ENCODE data around the gene ATP2A1.

DNA sequence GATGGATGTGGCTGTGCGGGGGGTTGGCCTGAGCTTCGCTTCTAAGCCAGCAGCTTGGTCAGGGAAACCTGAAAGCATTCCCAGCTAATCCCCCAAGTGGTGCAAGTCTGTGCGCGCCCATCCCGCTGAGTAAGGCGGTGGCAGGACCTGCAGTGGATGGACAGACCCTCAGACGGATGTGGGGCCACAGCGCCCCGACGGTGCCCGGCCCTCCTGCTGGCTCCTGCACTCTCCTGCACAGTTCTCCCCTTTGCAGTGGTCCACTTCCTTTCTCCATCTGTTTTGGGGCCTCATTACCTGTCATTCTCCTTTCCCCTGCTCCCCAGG is 2.3 kb downstream of the ATP2A1 start:
- TF ChIP-seq, protein P1, sequence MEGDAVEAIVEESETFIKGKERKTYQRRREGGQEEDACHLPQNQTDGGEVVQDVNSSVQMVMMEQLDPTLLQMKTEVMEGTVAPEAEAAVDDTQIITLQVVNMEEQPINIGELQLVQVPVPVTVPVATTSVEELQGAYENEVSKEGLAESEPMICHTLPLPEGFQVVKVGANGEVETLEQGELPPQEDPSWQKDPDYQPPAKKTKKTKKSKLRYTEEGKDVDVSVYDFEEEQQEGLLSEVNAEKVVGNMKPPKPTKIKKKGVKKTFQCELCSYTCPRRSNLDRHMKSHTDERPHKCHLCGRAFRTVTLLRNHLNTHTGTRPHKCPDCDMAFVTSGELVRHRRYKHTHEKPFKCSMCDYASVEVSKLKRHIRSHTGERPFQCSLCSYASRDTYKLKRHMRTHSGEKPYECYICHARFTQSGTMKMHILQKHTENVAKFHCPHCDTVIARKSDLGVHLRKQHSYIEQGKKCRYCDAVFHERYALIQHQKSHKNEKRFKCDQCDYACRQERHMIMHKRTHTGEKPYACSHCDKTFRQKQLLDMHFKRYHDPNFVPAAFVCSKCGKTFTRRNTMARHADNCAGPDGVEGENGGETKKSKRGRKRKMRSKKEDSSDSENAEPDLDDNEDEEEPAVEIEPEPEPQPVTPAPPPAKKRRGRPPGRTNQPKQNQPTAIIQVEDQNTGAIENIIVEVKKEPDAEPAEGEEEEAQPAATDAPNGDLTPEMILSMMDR (IDR thresholded peaks at IDR 0.05; ENCODE audit: poor library complexity) = no peak
- TF ChIP-seq EZH2 (IDR thresholded peaks at IDR 0.05; ENCODE audit: borderline replicate concordance) (no peak), EZH2phosphoT487 (IDR thresholded peaks at IDR 0.05; ENCODE audit: low read depth, severe bottlenecking, unreplicated experiment) (no peak)
